ENCODE results near the gene CTDSPL.

CTDSPL gene

GRCh38 chr3:37905346-37905745 lies 43.7 kb downstream of the CTDSPL start:
- peaks cover 4% of the 10 kb centered on the region for H3K36me3 Mint-ChIP-seq (ENCODE audit: low read depth)
- H3K27ac Mint-ChIP-seq = peak overlapping the region; percentile 57 to 93 (median 65)
- no peaks in the 10 kb centered on the region for H3K27me3 Mint-ChIP-seq (ENCODE audit: low read depth)
- no peak overlapping the region for H3K4me3 Mint-ChIP-seq
- TF ChIP-seq CTCF (IDR thresholded peaks at IDR 0.05; ENCODE audit: unreplicated experiment in 3 of 3) = no peak
- H3K4me1 Mint-ChIP-seq = peaks cover 76% of the 10 kb centered on the region
- H3K9me3 Mint-ChIP-seq = no peaks in the 10 kb centered on the region

- no peaks in the 10 kb centered on the region for H3K27me3 Mint-ChIP-seq (ENCODE audit: low read depth)
Observed at GRCh38 chr3:37905987-37906674, 44.5 kb downstream of the CTDSPL start.

DNA sequence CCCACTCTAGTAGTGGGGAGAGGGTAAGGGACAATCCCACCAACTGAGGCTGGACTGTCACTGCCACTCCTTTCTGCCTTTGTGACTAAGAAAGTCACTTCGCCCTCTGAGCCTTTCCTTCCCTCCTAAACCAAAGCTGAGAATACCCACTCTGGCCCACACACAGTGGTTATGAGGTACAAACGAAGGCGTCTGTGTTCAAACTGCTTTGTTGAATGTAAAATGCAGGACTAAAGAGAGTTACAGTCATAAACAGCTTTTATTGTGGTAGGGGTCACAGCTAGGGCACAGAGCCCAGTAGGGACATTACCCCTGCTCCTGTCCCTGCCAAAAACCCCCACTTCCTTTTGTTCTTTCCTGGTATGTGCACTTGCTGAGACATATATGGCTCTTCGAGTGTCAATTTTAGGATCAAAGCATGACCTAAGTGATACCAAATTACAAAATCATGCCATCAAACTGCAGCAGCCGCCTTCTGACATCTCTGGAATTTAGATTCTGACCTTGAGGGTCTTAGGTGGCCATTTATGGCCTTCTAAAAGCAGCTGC lies 45.1 kb downstream of the CTDSPL start:
- peak overlapping the region; percentile 57 to 93 (median 65) for H3K27ac Mint-ChIP-seq
- TF ChIP-seq CTCF (IDR thresholded peaks at IDR 0.05; ENCODE audit: unreplicated experiment in 3 of 3) = no peak
- no peaks in the 10 kb centered on the region for H3K9me3 Mint-ChIP-seq
- peaks cover 80% of the 10 kb centered on the region for H3K4me1 Mint-ChIP-seq
- peaks cover 6% of the 10 kb centered on the region for H3K36me3 Mint-ChIP-seq (ENCODE audit: low read depth)
- no peaks in the 10 kb centered on the region for H3K27me3 Mint-ChIP-seq (ENCODE audit: low read depth)
- H3K4me3 Mint-ChIP-seq = peak overlapping the region in 2 of 3 experiments; percentile 28 to 55

More at GRCh38 chr3:37905987-37906674, 44.5 kb downstream of the CTDSPL start:
- peak overlapping the region; percentile 57 to 93 (median 65) for H3K27ac Mint-ChIP-seq
- no peak for TF ChIP-seq CTCF (IDR thresholded peaks at IDR 0.05; ENCODE audit: unreplicated experiment in 3 of 3)
- peaks cover 81% of the 10 kb centered on the region for H3K4me1 Mint-ChIP-seq
- H3K4me3 Mint-ChIP-seq = peak overlapping the region in 2 of 3 experiments; percentile 28 to 55
- no peaks in the 10 kb centered on the region for H3K9me3 Mint-ChIP-seq
- H3K36me3 Mint-ChIP-seq (ENCODE audit: low read depth) = peaks cover 5% of the 10 kb centered on the region

GRCh38 chr3:37907371-37907770 lies 45.7 kb downstream of the CTDSPL start:
- Mint-ChIP-seq H3K27me3 (ENCODE audit: low read depth) (no peaks in the 10 kb centered on the region), H3K4me3 (no peak overlapping the region), H3K36me3 (ENCODE audit: low read depth) (peaks cover 11% of the 10 kb centered on the region), H3K4me1 (peaks cover 78% of the 10 kb centered on the region), H3K9me3 (no peaks in the 10 kb centered on the region), H3K27ac (peak overlapping the region; percentile 40 to 93 (median 57))
- no peak for TF ChIP-seq CTCF (IDR thresholded peaks at IDR 0.05; ENCODE audit: unreplicated experiment in 3 of 3)

GRCh38 chr3:37907906-37908305 lies 46.2 kb downstream of the CTDSPL start:
- no peaks in the 10 kb centered on the region for H3K9me3 Mint-ChIP-seq
- H3K4me3 Mint-ChIP-seq = no peak overlapping the region
- H3K36me3 Mint-ChIP-seq (ENCODE audit: low read depth) = peaks cover 16% of the 10 kb centered on the region
- no peaks in the 10 kb centered on the region for H3K27me3 Mint-ChIP-seq (ENCODE audit: low read depth)
- peak overlapping the region; percentile 38 to 93 (median 57) for H3K27ac Mint-ChIP-seq
- no peak for TF ChIP-seq CTCF (IDR thresholded peaks at IDR 0.05; ENCODE audit: unreplicated experiment in 3 of 3)
- peaks cover 77% of the 10 kb centered on the region for H3K4me1 Mint-ChIP-seq

Data from nephron (organoid).